Measurements from ENCODE around the gene MLLT3. TPM values are rescaled to one million over a fixed set of nuclear protein-coding genes. Genes with fewer than 3 reads are reported as not detected.

MLLT3 gene
- total and polyA plus RNA-seq, 2 of the 13 experiments (the other 11 are each of a cell fraction or from before 2014, with no cell fraction given), result 12.3 to 12.6 TPM

- TF ChIP-seq ZNF329 (CRISPR knock-in tag; IDR thresholded peaks at IDR 0.05; ENCODE audit: low read depth), result no peak
- no peak for TF ChIP-seq CEBPB (IDR thresholded peaks at IDR 0.05; ENCODE audit: borderline replicate concordance, low read depth, low read length)
- TF ChIP-seq TCF7 (IDR thresholded peaks at IDR 0.05; ENCODE audit: low read depth), result no peak
- no peak for TF ChIP-seq TP53 (CRISPR knock-in tag; conservative IDR thresholded peaks at IDR 0.05)
Measured at GRCh38 chr9:20380546-20380945, 241.8 kb downstream of the MLLT3 start (continued).

GRCh38 chr9:20379804-20380225, 242.5 kb downstream of the MLLT3 start:
- no peak overlapping the region for H3K27ac ChIP-seq (ENCODE audit: extremely low read length, insufficient read depth, low read length)
- H2AFZ ChIP-seq (ENCODE audit: low read length), result no peak overlapping the region
- no peaks in the 10 kb centered on the region for H4K20me1 ChIP-seq (ENCODE audit: insufficient read depth, low read length)
- ChIA-PET POLR2A (interaction anchor here (1.0 kb wide), 1 partner anchor 242 kb away, joined by 6 read pairs; the partner anchor contains the start of gene MLLT3), CTCF (ENCODE audit: low intra/inter-chr PET ratio, low total read pairs) (no interaction called here)
- TF ChIP-seq JUN (CRISPR knock-in tag; IDR thresholded peaks at IDR 0.05), result no peak
- TF ChIP-seq SOX13 (IDR thresholded peaks at IDR 0.05), result no peak
- peak in 1 of 2 experiments; percentile 28; a peak in 1 of 4 replicates for TF ChIP-seq SOX13 (CRISPR knock-in tag; conservative IDR thresholded peaks at IDR 0.05 in 1 of 2, IDR thresholded peaks at IDR 0.05 in 1 of 2)
- no peaks in the 10 kb centered on the region for H3K79me2 ChIP-seq (ENCODE audit: insufficient read depth, low read length)
- no peaks in the 10 kb centered on the region for H3K36me3 ChIP-seq (replicated peaks in 1 of 2; ENCODE audit: control insufficient read depth in 1 of 2, insufficient read depth in 2 of 2, low read length in 2 of 2)
- H3K4me3 ChIP-seq (replicated peaks in 1 of 3; ENCODE audit: insufficient read depth in 1 of 3, low read depth in 2 of 3, low read length in 3 of 3), result no peak overlapping the region
- no peak overlapping the region for H3K9ac ChIP-seq (ENCODE audit: insufficient read depth, low read depth, low read length)
- ATAC-seq (no peak; the same call in 2 of the 3 replicates), FAIRE-seq (no peak), DNase-seq (ENCODE audit: low spot score) (peak; percentile 23)
- no TSS peak for BruUV-seq (replicated peaks)
- no peaks in the 10 kb centered on the region for H3K9me3 ChIP-seq (ENCODE audit: low read length)
- H3K4me1 ChIP-seq (ENCODE audit: insufficient read depth, low read length), result peaks cover 59% of the 10 kb centered on the region
- H3K4me2 ChIP-seq (ENCODE audit: low read depth, low read length), result 0 out of 2 replicates have a peak overlapping the region, but pooled peaks have one; percentile 6
- WGBS (ENCODE audit: low lambda C conversion rate), result 31% methylated on average over 2 of the region's 2 CpGs
- in situ Hi-C loops (cut with HindIII; ENCODE audit: extremely low pct_ligation_motif_present, low pct_unique_long_range_greater_than_20kb), result no loop called here
- H3K27me3 ChIP-seq (ENCODE audit: control insufficient read depth in 1 of 2, insufficient read depth in 2 of 2, low read length in 2 of 2), result no peaks in the 10 kb centered on the region
- intact Hi-C loops (cut with micrococcal nuclease; ENCODE audit: unreplicated experiment), result no loop called here

- ChIA-PET POLR2A (no interaction called here), CTCF (ENCODE audit: low intra/inter-chr PET ratio, low total read pairs) (no interaction called here)
- Histone ChIP-seq H3K36me3 (replicated peaks in 1 of 2; ENCODE audit: control insufficient read depth in 1 of 2, insufficient read depth in 2 of 2, low read length in 2 of 2) (no peaks in the 10 kb centered on the region), H3K4me3 (replicated peaks in 1 of 3; ENCODE audit: insufficient read depth in 1 of 3, low read depth in 2 of 3, low read length in 3 of 3) (no peak overlapping the region), H3K4me2 (ENCODE audit: low read depth, low read length) (no peak overlapping the region), H3K27me3 (ENCODE audit: control insufficient read depth in 1 of 2, insufficient read depth in 2 of 2, low read length in 2 of 2) (no peaks in the 10 kb centered on the region), H3K79me2 (ENCODE audit: insufficient read depth, low read length) (no peaks in the 10 kb centered on the region), H3K9me3 (ENCODE audit: low read length) (no peaks in the 10 kb centered on the region), H4K20me1 (ENCODE audit: insufficient read depth, low read length) (no peaks in the 10 kb centered on the region), H3K4me1 (ENCODE audit: insufficient read depth, low read length) (peaks cover 59% of the 10 kb centered on the region), H3K9ac (ENCODE audit: insufficient read depth, low read depth, low read length) (no peak overlapping the region), H3K27ac (ENCODE audit: extremely low read length, insufficient read depth, low read length) (no peak overlapping the region), H2AFZ (ENCODE audit: low read length) (no peak overlapping the region)
- in situ Hi-C loops (cut with HindIII; ENCODE audit: extremely low pct_ligation_motif_present, low pct_unique_long_range_greater_than_20kb) (no loop called here), intact Hi-C loops (cut with micrococcal nuclease; ENCODE audit: unreplicated experiment) (no loop called here)
- no peak for FAIRE-seq
- no peak for TF ChIP-seq DRAP1 (CRISPR knock-in tag; IDR thresholded peaks at IDR 0.05)
- TF ChIP-seq ZKSCAN5 (CRISPR knock-in tag; IDR thresholded peaks at IDR 0.05), result no peak
- no peak for TF ChIP-seq NRL (CRISPR knock-in tag; IDR thresholded peaks at IDR 0.05; ENCODE audit: borderline replicate concordance)
- no peak for TF ChIP-seq PHB2 (IDR thresholded peaks at IDR 0.05; ENCODE audit: partially characterized antibody)
- TF ChIP-seq ZNF441 (CRISPR knock-in tag; IDR thresholded peaks at IDR 0.05; ENCODE audit: borderline replicate concordance), result no peak
- no peak for TF ChIP-seq SRF (IDR thresholded peaks at IDR 0.05; ENCODE audit: low read depth, low read length)
- TF ChIP-seq RORA (CRISPR knock-in tag; IDR thresholded peaks at IDR 0.05), result no peak
- no peak for TF ChIP-seq ELF1 (CRISPR knock-in tag; IDR thresholded peaks at IDR 0.05)
- DNase-seq (ENCODE audit: low spot score), result no peak
- no peak for ATAC-seq
- 28% methylated on average over 3 of the region's 3 CpGs for WGBS (ENCODE audit: low lambda C conversion rate)
- no TSS peak for BruUV-seq (replicated peaks)
Measured at GRCh38 chr9:20378851-20379250, 243.4 kb downstream of the MLLT3 start.

Data from HepG2 (cell line).